ENCODE measurements around the gene GPRC5C. TPM values are rescaled to one million over a fixed set of nuclear protein-coding genes. Genes with fewer than 3 reads are reported as not detected.

Gene GPRC5C
- total RNA-seq, 4 donors from 2014 or later = 62.5 to 263 (median 174) TPM

DNA sequence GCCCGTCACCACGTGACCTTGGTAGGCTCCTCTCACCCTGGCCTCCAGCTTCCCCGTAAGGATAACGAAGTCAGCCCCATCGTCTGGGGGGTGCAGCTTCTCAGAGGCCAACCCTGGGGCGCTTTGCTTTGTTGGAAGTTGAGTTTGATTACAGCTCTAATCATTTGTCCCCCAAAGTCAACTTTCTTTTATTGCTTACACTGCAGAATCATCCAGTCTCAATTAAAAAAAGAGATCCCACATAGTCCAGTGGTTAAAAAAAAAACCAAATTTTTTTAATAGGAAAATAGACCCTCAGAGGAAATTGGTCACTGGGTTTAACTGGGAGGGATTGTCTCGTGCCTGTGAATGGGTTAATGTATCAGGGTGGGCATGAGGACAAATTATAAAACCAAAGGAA is 7.8 kb upstream of the GPRC5C start:
- Histone ChIP-seq H3K27ac (no peak overlapping the region), H3K4me1 (peaks cover 9 to 41% (median 31%) of the 10 kb centered on the region in 4 donors), H3K4me3 (no peak overlapping the region), H3K9me3 (no peaks in the 10 kb centered on the region), H3K36me3 (no peaks in the 10 kb centered on the region), H3K27me3 (no peaks in the 10 kb centered on the region)
- DNase-seq = no peak
- intact Hi-C loops (cut with DNase I; ENCODE audit: low total_unique reads) = no loop called here
- in situ Hi-C loops (cut with MboI; ENCODE audit: low pct_ligation_motif_present in 1 of 4, low pct_unique_long_range_greater_than_20kb in 1 of 4, low sequenced_read_pairs in 3 of 4) = no loop called here
- TF ChIP-seq, protein P1, sequence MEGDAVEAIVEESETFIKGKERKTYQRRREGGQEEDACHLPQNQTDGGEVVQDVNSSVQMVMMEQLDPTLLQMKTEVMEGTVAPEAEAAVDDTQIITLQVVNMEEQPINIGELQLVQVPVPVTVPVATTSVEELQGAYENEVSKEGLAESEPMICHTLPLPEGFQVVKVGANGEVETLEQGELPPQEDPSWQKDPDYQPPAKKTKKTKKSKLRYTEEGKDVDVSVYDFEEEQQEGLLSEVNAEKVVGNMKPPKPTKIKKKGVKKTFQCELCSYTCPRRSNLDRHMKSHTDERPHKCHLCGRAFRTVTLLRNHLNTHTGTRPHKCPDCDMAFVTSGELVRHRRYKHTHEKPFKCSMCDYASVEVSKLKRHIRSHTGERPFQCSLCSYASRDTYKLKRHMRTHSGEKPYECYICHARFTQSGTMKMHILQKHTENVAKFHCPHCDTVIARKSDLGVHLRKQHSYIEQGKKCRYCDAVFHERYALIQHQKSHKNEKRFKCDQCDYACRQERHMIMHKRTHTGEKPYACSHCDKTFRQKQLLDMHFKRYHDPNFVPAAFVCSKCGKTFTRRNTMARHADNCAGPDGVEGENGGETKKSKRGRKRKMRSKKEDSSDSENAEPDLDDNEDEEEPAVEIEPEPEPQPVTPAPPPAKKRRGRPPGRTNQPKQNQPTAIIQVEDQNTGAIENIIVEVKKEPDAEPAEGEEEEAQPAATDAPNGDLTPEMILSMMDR (IDR thresholded peaks at IDR 0.05) = no peak
- TF ChIP-seq POLR2AphosphoS5 (IDR thresholded peaks at IDR 0.05) = no peak
- TF ChIP-seq EP300 (IDR thresholded peaks at IDR 0.05; ENCODE audit: low read depth) = no peak
- no peak for TF ChIP-seq POLR2A (IDR thresholded peaks at IDR 0.05)
- 86 to 92% methylated on average over 7 of the region's 7 CpGs for WGBS, 2 donors (ENCODE audit: low coverage in 1 of 2)

DNA sequence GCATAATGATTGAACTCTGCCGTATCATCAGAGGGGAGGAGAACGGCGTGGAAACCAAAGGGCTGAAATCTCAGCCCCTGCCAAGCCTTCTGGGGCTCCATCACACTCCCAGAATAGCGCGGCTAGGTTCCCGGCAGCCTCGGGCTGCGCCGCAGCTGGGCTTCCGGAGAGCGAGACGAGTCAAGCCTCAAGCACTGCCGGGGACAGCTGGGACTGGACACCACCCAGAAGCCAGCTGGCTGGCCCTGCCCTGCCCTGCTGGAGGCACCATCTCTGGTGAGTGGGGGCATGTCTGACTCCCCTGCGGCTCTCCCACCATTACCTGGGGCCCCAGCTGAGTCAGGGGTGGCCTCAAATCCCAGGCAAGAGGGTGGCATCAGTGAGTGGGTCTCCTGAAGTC is 7.2 kb upstream of the GPRC5C start:
- TF ChIP-seq EP300 (IDR thresholded peaks at IDR 0.05; ENCODE audit: low read depth) (no peak), POLR2A (IDR thresholded peaks at IDR 0.05) (no peak), POLR2AphosphoS5 (IDR thresholded peaks at IDR 0.05) (no peak)
- TF ChIP-seq, protein P1 (IDR thresholded peaks at IDR 0.05) = no peak
- H3K4me1 ChIP-seq = peaks cover 11 to 41% (median 31%) of the 10 kb centered on the region in 4 donors
- H3K27me3 ChIP-seq = no peaks in the 10 kb centered on the region
- no peak overlapping the region for H3K4me3 ChIP-seq
- intact Hi-C loops (cut with DNase I; ENCODE audit: low total_unique reads) (no loop called here), in situ Hi-C loops (cut with MboI; ENCODE audit: low pct_ligation_motif_present in 1 of 4, low pct_unique_long_range_greater_than_20kb in 1 of 4, low sequenced_read_pairs in 3 of 4) (no loop called here)
- no peaks in the 10 kb centered on the region for H3K9me3 ChIP-seq
- 79% methylated on average over 14 of the region's 14 CpGs; no CpG with 5 or more reads in 1 of the 2 donors for WGBS, 2 donors (ENCODE audit: low coverage in 1 of 2)
- no peak overlapping the region for H3K27ac ChIP-seq
- no peak for DNase-seq
- H3K36me3 ChIP-seq = no peaks in the 10 kb centered on the region

DNA sequence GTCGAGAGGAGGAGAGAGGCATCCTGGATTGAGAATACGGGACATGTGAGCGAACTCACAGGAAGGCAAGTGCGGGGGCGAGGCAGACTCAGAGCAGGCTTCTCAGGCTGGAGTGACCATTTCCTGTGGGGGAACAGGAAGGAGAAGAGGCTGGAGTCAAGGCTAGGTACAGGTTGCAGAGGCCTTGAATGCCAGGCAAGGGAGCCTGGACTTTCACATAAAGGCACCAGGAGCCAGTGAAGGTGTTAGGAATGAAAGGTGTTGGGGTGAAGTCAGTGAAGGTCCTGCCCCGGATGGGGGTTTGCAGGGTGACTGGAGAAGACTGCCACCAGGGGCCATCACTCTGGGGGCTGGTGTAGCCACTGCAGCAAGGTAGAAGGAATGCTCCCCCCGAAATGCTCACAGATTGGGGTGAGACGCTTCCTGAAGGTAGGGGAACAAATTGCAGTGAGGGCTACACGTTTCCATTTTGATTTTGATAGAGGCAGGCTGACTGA is 5.3 kb upstream of the GPRC5C start:
- in situ Hi-C loops (cut with MboI; ENCODE audit: low pct_ligation_motif_present in 1 of 4, low pct_unique_long_range_greater_than_20kb in 1 of 4, low sequenced_read_pairs in 3 of 4) = no loop called here

DNA sequence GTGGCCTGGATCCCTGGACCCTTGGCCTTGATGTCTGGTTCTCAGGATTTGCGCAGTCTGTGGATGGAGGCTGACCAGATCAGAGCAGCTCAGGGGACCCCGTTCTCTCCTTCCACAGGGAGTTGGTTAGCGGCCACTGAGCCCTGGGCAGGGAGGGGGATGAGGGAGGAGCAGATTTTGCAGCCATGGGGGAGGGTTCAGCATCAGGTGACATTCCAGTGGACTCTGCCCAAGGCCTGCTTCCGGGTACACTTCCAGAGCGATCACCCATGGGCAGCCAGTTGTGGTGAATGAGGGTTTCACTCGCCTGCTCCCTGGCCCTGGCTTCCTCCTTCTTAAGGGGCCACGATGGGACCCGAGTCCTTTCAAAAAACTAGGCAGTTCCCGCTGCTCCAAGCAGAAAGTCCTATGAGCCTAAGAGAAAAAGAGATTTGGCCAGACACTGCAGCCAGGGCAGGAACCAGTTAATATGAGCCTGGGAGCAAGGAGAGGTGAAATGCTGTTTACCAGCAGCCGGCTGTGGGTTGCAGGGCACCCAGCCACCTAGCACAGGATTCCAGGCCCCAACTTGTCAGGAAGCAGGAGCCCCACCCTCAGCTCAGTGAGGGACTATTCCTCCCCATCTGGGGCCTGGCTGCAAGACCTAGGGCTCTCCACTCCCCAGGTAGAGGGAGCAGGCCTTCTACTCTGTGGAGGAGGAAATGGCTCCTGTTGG is 4.7 kb upstream of the GPRC5C start:
- in situ Hi-C loops (cut with MboI; ENCODE audit: low pct_ligation_motif_present in 1 of 4, low pct_unique_long_range_greater_than_20kb in 1 of 4, low sequenced_read_pairs in 3 of 4) = no loop called here
- TF ChIP-seq, protein P1 (IDR thresholded peaks at IDR 0.05) = no peak
- no peak for TF ChIP-seq EP300 (IDR thresholded peaks at IDR 0.05; ENCODE audit: low read depth)
- TF ChIP-seq POLR2A (IDR thresholded peaks at IDR 0.05) = peak; percentile 82
- TF ChIP-seq POLR2AphosphoS5 (IDR thresholded peaks at IDR 0.05) = peak; percentile 73 to 87 (median 87)
- peaks cover 18 to 50% (median 41%) of the 10 kb centered on the region in 4 donors for H3K4me1 ChIP-seq

More for the DNA sequence above, 5.3 kb upstream of the GPRC5C start:
- H3K27me3 ChIP-seq = no peaks in the 10 kb centered on the region
- H3K27ac ChIP-seq = peak overlapping the region; percentile 84 to 96 (median 92)
- peaks cover 18 to 50% (median 38%) of the 10 kb centered on the region in 4 donors for H3K4me1 ChIP-seq
- intact Hi-C loops (cut with DNase I; ENCODE audit: low total_unique reads) = no loop called here
- WGBS, 2 donors (ENCODE audit: low coverage in 1 of 2) = 78 to 88% methylated on average over 6 to 9 of the region's 9 CpGs
- no peaks in the 10 kb centered on the region for H3K36me3 ChIP-seq
- no peak for DNase-seq
- no peaks in the 10 kb centered on the region for H3K9me3 ChIP-seq
- no peak overlapping the region for H3K4me3 ChIP-seq
- TF ChIP-seq POLR2A (IDR thresholded peaks at IDR 0.05) (no peak), POLR2AphosphoS5 (IDR thresholded peaks at IDR 0.05) (no peak), EP300 (IDR thresholded peaks at IDR 0.05; ENCODE audit: low read depth) (no peak)
- TF ChIP-seq, protein P1 (IDR thresholded peaks at IDR 0.05) = no peak

More for the DNA sequence above, 4.7 kb upstream of the GPRC5C start:
- Histone ChIP-seq H3K36me3 (no peaks in the 10 kb centered on the region), H3K27me3 (no peaks in the 10 kb centered on the region), H3K4me3 (no peak overlapping the region), H3K9me3 (no peaks in the 10 kb centered on the region), H3K27ac (peak overlapping the region; percentile 84 to 96 (median 92))
- WGBS, 2 donors (ENCODE audit: low coverage in 1 of 2) = 57% methylated on average over 10 of the region's 10 CpGs; no CpG with 5 or more reads in 1 of the 2 donors
- peak; percentile 85 for DNase-seq
- intact Hi-C loops (cut with DNase I; ENCODE audit: low total_unique reads) = no loop called here

Measured in transverse colon (tissue), 4 donors.